ENCODE data around the gene SPRY2. TPM values are rescaled to one million over a fixed set of nuclear protein-coding genes. Genes with fewer than 3 reads are reported as not detected.

SPRY2 gene
- total RNA-seq, 2 experiments from 2014 or later, result 0.41 to 0.56 TPM

DNA sequence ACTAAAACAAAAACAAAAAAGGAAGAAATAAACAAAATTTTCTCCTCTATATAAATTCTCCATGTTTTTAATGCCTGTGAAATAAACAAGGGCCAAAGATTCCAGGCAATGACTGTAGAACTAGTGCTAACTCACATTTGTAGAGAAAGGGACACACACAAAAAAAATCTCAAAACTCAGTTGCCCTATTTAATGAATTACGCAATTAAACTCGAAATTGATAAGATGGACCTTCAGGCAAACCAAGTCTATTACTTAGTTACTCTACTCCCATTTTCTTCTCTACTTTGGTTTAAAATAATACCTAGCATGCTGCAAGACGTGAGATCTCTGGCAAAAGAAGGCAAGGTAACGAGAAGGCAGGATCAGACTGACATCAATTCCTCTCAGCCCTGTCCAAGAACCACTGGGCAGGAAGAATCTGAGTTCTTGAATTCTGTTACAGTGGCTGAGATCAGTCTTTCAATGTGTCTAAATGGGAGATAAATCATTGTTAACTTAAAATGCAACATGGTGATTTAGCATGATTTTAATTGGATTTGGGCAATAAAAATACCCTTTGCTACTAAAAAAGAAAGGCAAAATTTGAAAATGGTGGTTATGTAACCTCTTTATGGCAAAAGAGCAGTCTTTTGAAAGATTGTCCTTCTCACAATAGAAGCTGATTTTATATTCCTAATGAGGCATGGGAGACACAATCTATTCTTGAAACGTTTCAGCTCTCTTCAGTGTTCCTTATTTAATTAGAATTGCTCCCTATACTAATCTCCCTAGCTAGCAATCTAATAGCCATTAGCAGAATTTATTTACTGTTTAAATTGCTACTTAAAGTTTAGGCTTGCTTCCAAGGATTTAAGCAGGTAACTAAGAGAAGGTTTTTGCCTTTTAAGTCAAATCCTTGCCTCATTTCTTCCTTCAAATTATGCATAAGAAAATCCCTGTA lies 25.9 kb downstream of the SPRY2 start:
- no peaks in the 10 kb centered on the region for H3K9me3 Mint-ChIP-seq (ENCODE audit: low read depth)
- ATAC-seq, result no peak
- no peak overlapping the region for H3K4me3 Mint-ChIP-seq
- H3K27ac Mint-ChIP-seq, result no peak overlapping the region
- no peaks in the 10 kb centered on the region for H3K27me3 Mint-ChIP-seq
- CTCF ChIA-PET, result no interaction called here
- H3K4me1 Mint-ChIP-seq, result no peaks in the 10 kb centered on the region
- DNase-seq, result no peak
- H3K36me3 Mint-ChIP-seq, result no peaks in the 10 kb centered on the region

DNA sequence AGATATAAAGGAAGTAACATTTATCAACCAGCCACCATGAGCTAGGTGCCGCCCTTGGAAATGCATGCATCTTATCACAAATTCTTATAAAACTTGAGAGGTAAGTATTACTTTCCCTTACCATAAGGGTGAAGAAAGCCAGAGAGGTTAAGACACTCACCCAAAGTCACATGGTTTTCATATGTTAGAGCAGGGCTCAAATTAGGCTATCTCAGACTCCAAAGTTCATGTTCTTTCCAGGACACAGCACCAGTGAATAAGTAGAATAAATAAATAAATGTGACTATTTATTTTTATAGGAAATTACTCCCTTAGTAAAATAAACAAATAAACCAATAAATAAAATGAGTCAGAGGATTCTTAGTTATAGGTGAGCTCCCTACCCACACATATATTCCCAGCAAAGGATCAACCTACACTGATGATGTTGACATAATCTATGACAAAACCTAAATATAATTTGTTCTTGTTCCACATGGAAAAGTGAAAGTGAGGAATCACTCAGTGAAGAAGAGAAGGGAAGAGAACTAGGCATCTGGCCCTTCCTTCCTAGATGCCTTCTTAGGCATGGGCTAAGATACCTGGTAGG lies 27.2 kb downstream of the SPRY2 start:
- ATAC-seq (no peak), DNase-seq (no peak)
- Mint-ChIP-seq H3K27ac (no peak overlapping the region), H3K4me1 (no peaks in the 10 kb centered on the region), H3K9me3 (ENCODE audit: low read depth) (no peaks in the 10 kb centered on the region), H3K27me3 (no peaks in the 10 kb centered on the region), H3K36me3 (no peaks in the 10 kb centered on the region), H3K4me3 (no peak overlapping the region)
- CTCF ChIA-PET, result no interaction called here

DNA sequence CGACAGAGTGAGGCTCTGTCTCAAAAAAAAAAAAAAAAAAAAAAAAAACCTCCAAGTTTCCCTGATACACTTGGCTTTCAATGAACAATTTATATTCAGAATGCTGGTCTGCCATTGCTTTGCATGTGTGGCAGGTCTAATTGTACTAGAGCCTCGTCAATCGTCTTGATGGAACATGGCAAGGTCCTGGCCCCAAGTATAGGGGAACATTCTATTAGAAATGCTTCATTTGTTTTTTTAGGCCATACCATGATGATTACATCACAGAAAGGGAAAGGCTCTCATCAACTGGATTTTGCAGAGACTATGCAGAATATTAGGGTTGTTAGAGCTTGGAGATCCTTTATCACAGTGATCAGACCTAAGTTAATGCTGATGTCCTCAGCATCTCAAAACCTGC lies 28.0 kb downstream of the SPRY2 start:
- no peaks in the 10 kb centered on the region for H3K9me3 Mint-ChIP-seq (ENCODE audit: low read depth)
- no peaks in the 10 kb centered on the region for H3K4me1 Mint-ChIP-seq
- CTCF ChIA-PET, result no interaction called here
- ATAC-seq (no peak), DNase-seq (no peak)
- H3K4me3 Mint-ChIP-seq, result no peak overlapping the region
- H3K36me3 Mint-ChIP-seq, result no peaks in the 10 kb centered on the region
- no peak overlapping the region for H3K27ac Mint-ChIP-seq
- no peaks in the 10 kb centered on the region for H3K27me3 Mint-ChIP-seq

DNA sequence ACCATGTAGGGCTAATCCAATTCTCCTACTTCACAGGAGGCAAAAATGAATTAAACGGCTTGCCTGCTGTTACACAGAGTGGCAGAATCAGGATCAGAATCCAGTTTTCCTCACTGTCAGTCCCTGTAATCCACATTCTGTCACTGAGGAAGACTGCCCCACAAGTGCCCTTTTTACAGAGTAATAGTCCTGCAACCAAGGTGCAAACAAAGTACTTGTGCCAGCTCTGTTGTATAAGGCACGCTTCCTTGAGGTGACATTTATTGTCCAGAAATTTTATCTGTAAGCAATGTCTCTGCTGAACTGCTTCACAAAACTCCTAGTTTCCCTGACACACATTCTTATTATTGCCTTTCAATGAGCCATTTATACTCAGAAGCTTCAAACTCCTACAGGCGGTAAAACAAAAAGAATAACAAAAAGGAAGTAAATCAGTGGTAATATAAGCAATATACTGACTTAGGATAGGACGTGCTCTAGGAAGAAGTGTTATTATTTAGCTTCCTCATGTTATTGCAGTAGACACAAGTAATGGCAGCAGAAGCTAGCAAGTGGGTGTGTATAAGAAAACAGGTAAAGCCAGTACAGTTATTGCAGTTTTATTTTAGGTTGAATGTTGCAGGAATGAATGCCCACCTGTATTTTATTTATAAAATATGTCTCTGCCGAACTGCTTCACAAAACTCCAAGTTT lies 28.8 kb downstream of the SPRY2 start:
- H3K4me1 Mint-ChIP-seq, result no peaks in the 10 kb centered on the region
- ATAC-seq (no peak), DNase-seq (no peak)
- no peaks in the 10 kb centered on the region for H3K9me3 Mint-ChIP-seq (ENCODE audit: low read depth)
- CTCF ChIA-PET, result no interaction called here
- no peaks in the 10 kb centered on the region for H3K27me3 Mint-ChIP-seq
- H3K4me3 Mint-ChIP-seq, result no peak overlapping the region
- H3K27ac Mint-ChIP-seq, result no peak overlapping the region
- no peaks in the 10 kb centered on the region for H3K36me3 Mint-ChIP-seq

DNA sequence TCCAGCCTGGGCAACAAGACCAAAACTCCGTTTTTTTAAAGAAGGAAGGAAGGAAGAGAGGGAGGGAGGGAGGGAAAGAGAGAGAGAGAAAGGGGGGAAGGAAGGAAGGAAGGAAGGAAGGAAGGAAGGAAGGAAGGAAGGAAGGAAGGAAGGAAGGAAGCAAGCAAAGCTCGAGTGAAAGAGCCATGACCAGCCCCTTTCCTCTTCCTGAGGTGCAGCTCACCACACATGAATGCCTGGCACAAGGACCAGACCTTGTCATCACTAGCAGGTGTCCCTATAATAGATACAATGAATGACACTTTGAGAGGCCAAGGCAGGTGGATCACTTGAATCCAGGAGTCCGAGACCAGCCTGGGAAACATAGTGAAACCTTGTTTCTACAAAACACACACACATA lies 31.0 kb downstream of the SPRY2 start:
- CTCF ChIA-PET, result no interaction called here
- no peak overlapping the region for H3K4me3 Mint-ChIP-seq
- no peaks in the 10 kb centered on the region for H3K4me1 Mint-ChIP-seq
- no peaks in the 10 kb centered on the region for H3K27me3 Mint-ChIP-seq
- no peaks in the 10 kb centered on the region for H3K36me3 Mint-ChIP-seq
- ATAC-seq (no peak), DNase-seq (no peak)
- no peak overlapping the region for H3K27ac Mint-ChIP-seq
- H3K9me3 Mint-ChIP-seq (ENCODE audit: low read depth), result no peaks in the 10 kb centered on the region

DNA sequence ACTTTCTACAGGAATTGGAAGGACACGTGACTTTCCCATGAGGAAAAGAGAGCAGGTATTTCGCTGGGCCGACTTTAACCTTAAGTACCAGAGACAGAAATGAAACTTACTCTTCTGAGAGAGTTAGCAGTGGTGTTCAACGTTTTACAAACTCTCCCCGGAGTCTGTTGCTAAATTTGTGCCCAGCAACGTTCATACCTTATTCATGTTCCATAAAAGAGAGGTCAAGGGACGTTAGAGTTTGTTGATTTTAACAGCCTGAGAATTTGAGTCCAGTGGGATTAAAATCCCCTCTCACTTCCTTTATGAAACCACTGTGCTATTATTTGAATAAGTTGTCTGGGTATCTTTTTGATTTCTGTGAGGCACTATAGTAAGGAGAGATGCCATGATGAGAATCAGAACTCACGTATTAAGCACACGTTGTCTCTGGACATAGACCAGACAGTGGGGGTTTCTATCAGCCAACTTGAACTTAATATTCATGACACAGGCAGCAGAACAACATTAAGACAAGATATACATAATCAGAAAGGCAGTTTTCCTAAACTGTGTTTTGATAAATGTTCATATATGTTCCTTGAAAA lies 33.4 kb downstream of the SPRY2 start:
- Mint-ChIP-seq H3K4me3 (no peak overlapping the region), H3K9me3 (ENCODE audit: low read depth) (no peaks in the 10 kb centered on the region), H3K4me1 (no peaks in the 10 kb centered on the region), H3K27ac (no peak overlapping the region), H3K27me3 (no peaks in the 10 kb centered on the region), H3K36me3 (no peaks in the 10 kb centered on the region)
- no peak for DNase-seq
- CTCF ChIA-PET, result no interaction called here
- ATAC-seq, result no peak

DNA sequence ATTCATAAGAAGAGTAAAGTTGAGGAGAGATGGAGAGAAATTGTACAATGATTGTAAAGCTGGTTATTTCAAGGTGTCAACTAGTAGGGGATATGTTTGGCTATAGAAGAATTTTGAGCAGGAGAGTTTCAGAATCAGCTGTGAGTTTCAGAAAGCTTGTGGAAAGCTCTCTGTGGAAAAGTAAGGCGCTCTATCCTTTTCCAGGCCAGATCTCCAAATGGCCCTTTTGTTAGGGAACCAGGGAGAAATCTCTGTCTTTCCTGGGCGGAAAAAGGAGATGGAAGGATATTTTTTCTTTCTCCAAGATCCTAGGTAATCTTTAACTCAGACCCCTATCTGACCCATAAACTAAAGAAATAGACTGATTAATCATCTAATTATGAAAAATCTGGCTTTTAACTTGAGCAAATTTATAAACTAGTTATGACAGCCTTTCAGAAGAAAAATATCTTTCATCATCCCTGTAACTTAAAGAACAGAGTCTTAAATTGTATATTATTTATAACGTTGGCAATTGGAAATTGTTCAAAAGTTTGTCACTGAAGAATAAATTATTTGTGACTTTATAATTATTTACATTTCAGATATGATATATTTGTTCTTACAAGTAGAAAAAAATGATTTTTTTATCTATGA lies 34.5 kb downstream of the SPRY2 start:
- H3K27me3 Mint-ChIP-seq, result no peaks in the 10 kb centered on the region
- CTCF ChIA-PET, result no interaction called here

DNA sequence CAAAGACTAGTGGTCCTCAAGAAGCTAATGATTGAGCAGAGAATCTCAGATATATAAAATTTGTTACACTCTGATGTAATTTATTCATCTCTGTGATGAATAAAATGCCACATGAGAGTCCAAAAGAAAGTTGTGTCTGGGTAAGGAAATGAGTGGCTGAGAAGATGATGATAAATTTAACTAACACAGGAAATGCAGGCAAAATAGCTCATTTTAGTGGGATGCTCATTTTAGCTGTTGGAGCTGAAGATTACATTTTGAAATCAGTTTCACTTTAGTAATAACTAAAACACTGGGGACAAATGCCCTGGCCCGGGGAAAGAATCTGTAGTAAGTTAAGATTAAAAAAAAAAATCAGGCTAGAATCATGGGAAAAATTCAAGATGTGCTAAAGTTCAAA lies 35.2 kb downstream of the SPRY2 start:
- H3K4me1 Mint-ChIP-seq, result no peaks in the 10 kb centered on the region
- no peak for DNase-seq
- no peak overlapping the region for H3K4me3 Mint-ChIP-seq
- H3K36me3 Mint-ChIP-seq, result no peaks in the 10 kb centered on the region
- ATAC-seq, result no peak
- H3K27ac Mint-ChIP-seq, result no peak overlapping the region
- H3K9me3 Mint-ChIP-seq (ENCODE audit: low read depth), result no peaks in the 10 kb centered on the region
- no peaks in the 10 kb centered on the region for H3K27me3 Mint-ChIP-seq
- CTCF ChIA-PET, result no interaction called here

More for the DNA sequence above, 34.5 kb downstream of the SPRY2 start:
- Mint-ChIP-seq H3K36me3 (no peaks in the 10 kb centered on the region), H3K27ac (no peak overlapping the region), H3K4me1 (no peaks in the 10 kb centered on the region), H3K4me3 (no peak overlapping the region), H3K9me3 (ENCODE audit: low read depth) (no peaks in the 10 kb centered on the region)
- no peak for ATAC-seq
- no peak for DNase-seq

DNA sequence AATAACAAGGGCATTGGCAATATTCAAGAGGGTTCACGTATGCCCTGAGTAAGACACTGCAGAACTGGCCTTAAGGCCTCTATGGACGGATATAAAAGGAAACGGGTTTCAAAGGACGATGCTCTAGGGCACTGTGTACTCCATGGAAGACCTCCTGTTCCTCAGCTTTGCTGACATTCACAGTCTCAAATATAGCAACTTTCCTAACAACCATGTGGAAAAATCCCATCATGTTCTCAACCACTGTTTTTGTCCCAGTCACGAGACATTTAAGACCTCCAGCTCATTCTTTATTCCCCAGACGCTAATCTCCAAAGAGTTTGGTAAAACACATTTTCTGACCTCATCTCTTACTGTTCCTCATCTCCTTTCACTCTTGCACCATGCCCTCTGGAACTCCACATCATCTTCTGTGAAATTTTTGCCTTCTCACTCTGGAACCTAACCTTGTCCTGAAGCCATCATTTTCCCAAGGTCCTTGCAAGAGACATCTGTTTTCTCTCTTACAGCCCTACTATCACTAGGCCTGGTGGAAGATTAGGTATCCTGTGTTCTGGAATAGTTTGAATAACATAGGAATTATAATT lies 37.6 kb downstream of the SPRY2 start:
- Mint-ChIP-seq H3K27ac (no peak overlapping the region), H3K4me1 (no peaks in the 10 kb centered on the region), H3K27me3 (no peaks in the 10 kb centered on the region), H3K4me3 (no peak overlapping the region), H3K36me3 (no peaks in the 10 kb centered on the region), H3K9me3 (ENCODE audit: low read depth) (no peaks in the 10 kb centered on the region)
- DNase-seq (no peak), ATAC-seq (no peak)
- CTCF ChIA-PET, result no interaction called here

DNA sequence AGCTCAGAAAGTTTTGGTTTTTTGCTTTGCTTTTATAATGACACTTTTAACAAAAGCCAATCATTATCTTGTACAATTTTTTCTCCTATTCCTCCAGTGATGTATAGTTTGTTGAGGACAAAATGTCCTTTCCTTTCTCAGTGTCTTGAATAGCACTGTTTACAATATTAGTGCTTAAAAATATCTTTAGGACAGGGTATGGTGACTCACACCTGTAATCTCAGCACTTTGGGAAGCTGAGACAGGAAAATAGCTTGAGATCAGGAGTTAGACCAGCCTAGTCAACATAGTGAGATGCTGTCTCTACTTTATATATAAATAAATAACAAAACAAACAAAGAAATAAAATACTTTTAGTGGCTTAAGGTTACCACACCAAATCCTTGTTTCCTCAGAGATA lies 41.9 kb downstream of the SPRY2 start:
- no peaks in the 10 kb centered on the region for H3K4me1 Mint-ChIP-seq
- no peaks in the 10 kb centered on the region for H3K27me3 Mint-ChIP-seq
- no peaks in the 10 kb centered on the region for H3K9me3 Mint-ChIP-seq (ENCODE audit: low read depth)
- ATAC-seq, result no peak
- no peak overlapping the region for H3K27ac Mint-ChIP-seq
- H3K36me3 Mint-ChIP-seq, result no peaks in the 10 kb centered on the region
- CTCF ChIA-PET, result no interaction called here
- H3K4me3 Mint-ChIP-seq, result no peak overlapping the region
- DNase-seq, result no peak

DNA sequence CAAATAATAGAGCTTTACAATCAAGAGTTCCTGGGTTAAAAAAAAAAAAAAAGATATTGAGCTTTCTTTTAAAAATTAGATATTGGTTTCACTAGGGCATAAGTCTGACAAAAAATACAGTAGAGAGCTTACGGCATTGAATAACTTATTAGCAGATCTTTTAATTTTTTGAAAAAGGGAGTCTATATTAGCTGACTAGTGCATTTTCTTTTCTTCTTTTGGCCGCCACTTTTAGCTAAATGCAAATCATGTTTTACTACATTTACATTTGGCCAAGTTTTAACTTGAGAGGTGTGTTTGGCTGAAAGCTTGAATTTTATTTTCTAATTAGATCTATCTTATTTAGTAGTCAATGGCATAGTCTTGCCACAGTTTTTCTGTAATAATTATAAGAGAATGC lies 43.4 kb downstream of the SPRY2 start:
- H3K27me3 Mint-ChIP-seq, result no peaks in the 10 kb centered on the region
- no peak overlapping the region for H3K27ac Mint-ChIP-seq
- no peaks in the 10 kb centered on the region for H3K9me3 Mint-ChIP-seq (ENCODE audit: low read depth)
- CTCF ChIA-PET, result interaction anchor here (0.8 to 1.2 kb wide), 3 partner anchors 8 to 30 kb away, joined by 3 read pairs; no protein-coding TSS in a partner anchor
- H3K36me3 Mint-ChIP-seq, result no peaks in the 10 kb centered on the region
- DNase-seq, result no peak
- ATAC-seq, result no peak
- H3K4me1 Mint-ChIP-seq, result no peaks in the 10 kb centered on the region
- no peak overlapping the region for H3K4me3 Mint-ChIP-seq

DNA sequence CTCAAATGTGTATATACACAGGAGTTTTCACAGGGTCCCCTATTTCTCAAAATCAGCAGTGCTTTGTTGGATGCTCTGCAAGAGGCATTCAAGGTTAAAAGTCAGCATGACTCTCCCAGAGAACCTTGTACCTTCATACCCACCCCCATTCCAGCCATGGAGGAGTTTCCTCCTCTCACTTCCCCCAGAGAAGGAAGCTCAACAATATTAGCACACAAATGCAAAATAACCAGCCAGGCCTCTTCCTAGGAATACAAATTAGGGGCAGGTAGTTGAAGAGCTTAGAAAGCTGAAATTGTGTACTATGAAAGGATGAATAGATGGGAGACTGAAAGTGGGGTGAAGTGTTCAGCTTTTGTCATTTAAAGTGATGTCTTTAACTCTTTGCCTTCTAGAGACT lies 43.8 kb downstream of the SPRY2 start:
- no peak for DNase-seq
- CTCF ChIA-PET, result interaction anchor here (0.8 to 1.2 kb wide), 3 partner anchors 8 to 31 kb away, joined by 3 read pairs; no protein-coding TSS in a partner anchor
- no peak for ATAC-seq
- no peaks in the 10 kb centered on the region for H3K4me1 Mint-ChIP-seq
- H3K27me3 Mint-ChIP-seq, result no peaks in the 10 kb centered on the region
- no peaks in the 10 kb centered on the region for H3K36me3 Mint-ChIP-seq
- H3K27ac Mint-ChIP-seq, result no peak overlapping the region
- no peaks in the 10 kb centered on the region for H3K9me3 Mint-ChIP-seq (ENCODE audit: low read depth)
- no peak overlapping the region for H3K4me3 Mint-ChIP-seq

DNA sequence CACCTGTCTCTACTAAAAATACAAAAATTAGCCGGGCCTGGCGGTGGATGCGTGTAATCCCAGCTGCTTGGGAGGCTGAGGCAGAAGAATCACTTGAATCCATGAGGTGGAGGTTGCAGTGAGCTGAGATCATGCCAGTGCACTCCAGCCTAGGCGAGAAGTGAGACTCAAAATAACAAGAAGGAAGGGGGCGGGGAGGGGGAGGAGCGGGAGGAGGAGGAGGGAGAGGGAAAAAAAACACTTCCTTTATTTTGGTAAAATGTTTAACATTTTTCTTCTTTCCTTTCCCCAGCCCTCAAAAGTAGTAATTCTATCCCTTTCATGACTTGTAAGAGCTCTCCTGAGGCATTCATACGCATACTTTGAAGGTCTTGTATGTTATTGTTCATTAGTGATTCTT lies 44.3 kb downstream of the SPRY2 start:
- Mint-ChIP-seq H3K27ac (no peak overlapping the region), H3K27me3 (no peaks in the 10 kb centered on the region), H3K4me1 (no peaks in the 10 kb centered on the region), H3K36me3 (no peaks in the 10 kb centered on the region), H3K4me3 (no peak overlapping the region), H3K9me3 (ENCODE audit: low read depth) (no peaks in the 10 kb centered on the region)
- DNase-seq, result no peak
- no peak for ATAC-seq
- CTCF ChIA-PET, result no interaction called here
